Activated T-cell treated with anti-CD3 and anti-CD28 coated beads for 4 hours (primary cell): ENCODE data around the gene RTN4RL1.
A peak's percentile ranks its signal among the peaks of the same experiment; 100 is the strongest.

ENCODE experiments used
- DNase-seq: peaks from one replicate; pipeline ENCODE4 v3.0.0-alpha.2; 2020

The RTN4RL1 gene

GRCh38 chr17:2025220-2025621 lies at the start of gene RTN4RL1:
Gene RTN4RL1, minus strand, starts transcription at chr17:2025334. Its CDS starts 469 bp downstream, at chr17:2024865.
- peak; percentile 66 for DNase-seq

- DNase-seq = no peak
Observed at GRCh38 chr17:2074919-2075318, 49.8 kb upstream of the RTN4RL1 start.

- DNase-seq = no peak
Observed at GRCh38 chr17:2071455-2072281, 46.5 kb upstream of the RTN4RL1 start.

GRCh38 chr17:2071024-2071385 lies 45.9 kb upstream of the RTN4RL1 start:
- no peak for DNase-seq

GRCh38 chr17:2070241-2071023 lies 45.3 kb upstream of the RTN4RL1 start:
- no peak for DNase-seq

- DNase-seq = no peak
Observed at GRCh38 chr17:2068519-2069051, 43.5 kb upstream of the RTN4RL1 start.

GRCh38 chr17:2068031-2068518 lies 42.9 kb upstream of the RTN4RL1 start:
- no peak for DNase-seq

- DNase-seq = no peak
Observed at GRCh38 chr17:2067608-2068024, 42.5 kb upstream of the RTN4RL1 start.

- no peak for DNase-seq
Observed at GRCh38 chr17:2067048-2067561, 42.0 kb upstream of the RTN4RL1 start.

- no peak for DNase-seq
Observed at GRCh38 chr17:2065949-2066400, 40.8 kb upstream of the RTN4RL1 start.

- no peak for DNase-seq
Observed at GRCh38 chr17:2064980-2065785, 40.0 kb upstream of the RTN4RL1 start.

GRCh38 chr17:2064520-2064971 lies 39.4 kb upstream of the RTN4RL1 start:
- no peak for DNase-seq

GRCh38 chr17:2064147-2064489 lies 39.0 kb upstream of the RTN4RL1 start:
- DNase-seq = no peak

- DNase-seq = no peak
Observed at GRCh38 chr17:2063261-2064146, 38.4 kb upstream of the RTN4RL1 start.

GRCh38 chr17:2062571-2063183 lies 37.5 kb upstream of the RTN4RL1 start:
- no peak for DNase-seq

- DNase-seq = no peak
Observed at GRCh38 chr17:2061441-2061958, 36.4 kb upstream of the RTN4RL1 start.

GRCh38 chr17:2060681-2061440 lies 35.7 kb upstream of the RTN4RL1 start:
- no peak for DNase-seq

- DNase-seq = no peak
Observed at GRCh38 chr17:2060385-2060658, 35.2 kb upstream of the RTN4RL1 start.

- DNase-seq = no peak
Observed at GRCh38 chr17:2059547-2060384, 34.6 kb upstream of the RTN4RL1 start.
